ENCODE measurements around the gene PANX3.

The PANX3 gene

DNA sequence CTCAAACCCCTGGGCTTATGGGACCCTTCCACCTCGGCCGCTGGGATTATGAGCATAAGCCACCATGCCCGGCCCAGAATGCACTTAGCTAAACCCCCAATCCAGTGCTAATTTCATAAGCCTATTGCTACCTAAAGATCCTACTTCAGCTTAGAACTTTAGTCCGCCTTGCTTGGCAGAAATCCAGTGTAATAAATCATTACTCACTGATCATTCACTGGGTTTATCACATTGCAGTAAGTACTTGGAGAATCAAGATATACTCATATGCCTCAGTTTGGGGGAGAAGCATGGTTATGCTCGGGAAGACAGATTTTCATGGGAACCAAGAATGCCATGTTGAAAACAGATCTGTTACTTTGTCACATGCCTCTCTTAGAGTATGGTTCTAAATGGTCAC lies 7.6 kb downstream of the PANX3 start:
- DNase-seq (ENCODE audit: low spot score) = no peak

DNA sequence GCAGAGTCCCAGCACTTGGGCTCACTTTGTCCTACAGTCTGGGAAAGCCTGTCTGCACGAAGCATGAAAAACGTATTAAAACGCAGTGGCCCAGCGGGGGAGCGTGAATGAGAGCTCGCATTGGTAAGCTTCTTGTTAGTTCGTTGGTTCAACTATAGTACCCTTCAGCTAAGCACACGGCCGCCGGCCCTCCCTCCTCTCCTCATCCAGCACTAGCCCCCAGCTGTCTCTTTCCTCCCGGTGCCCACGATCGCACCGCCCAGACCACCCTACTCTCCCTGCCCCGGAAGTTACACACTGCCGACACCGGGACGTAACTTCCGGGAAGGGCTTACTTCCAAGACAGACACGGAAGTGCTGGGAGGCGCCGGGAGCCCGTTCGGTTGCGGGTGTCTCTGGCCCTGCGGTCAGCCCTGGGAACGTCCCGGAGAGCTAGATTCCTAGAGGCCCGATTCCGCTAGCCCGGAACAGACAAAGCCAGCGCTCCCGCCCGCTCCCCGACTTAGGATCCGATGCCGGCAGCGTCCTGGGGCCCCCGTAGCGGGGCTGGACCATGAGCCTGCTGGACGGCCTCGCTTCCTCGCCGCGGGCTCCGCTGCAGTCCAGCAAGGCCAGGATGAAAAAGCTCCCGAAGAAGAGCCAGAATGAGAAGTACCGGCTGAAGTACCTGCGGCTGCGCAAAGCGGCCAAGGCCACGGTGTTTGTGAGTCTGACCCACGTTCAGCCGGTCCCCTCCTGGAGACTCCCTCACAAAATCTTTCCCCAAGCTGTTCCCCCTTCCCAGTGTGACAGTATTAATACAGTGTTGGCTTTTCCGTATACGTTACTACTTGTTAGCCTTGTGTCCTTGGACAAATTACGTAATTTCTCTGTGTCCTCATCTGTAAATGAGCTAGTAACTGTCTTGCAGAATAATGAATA lies 11.6 kb downstream of the PANX3 start, which contains the start of gene TBRG1:
Gene TBRG1, plus strand, starts transcription at position 334 of the 921 bp plus-strand sequence. Its CDS starts 220 bp downstream, at position 554.
- DNase-seq (ENCODE audit: low spot score) = peak; percentile 80

DNA sequence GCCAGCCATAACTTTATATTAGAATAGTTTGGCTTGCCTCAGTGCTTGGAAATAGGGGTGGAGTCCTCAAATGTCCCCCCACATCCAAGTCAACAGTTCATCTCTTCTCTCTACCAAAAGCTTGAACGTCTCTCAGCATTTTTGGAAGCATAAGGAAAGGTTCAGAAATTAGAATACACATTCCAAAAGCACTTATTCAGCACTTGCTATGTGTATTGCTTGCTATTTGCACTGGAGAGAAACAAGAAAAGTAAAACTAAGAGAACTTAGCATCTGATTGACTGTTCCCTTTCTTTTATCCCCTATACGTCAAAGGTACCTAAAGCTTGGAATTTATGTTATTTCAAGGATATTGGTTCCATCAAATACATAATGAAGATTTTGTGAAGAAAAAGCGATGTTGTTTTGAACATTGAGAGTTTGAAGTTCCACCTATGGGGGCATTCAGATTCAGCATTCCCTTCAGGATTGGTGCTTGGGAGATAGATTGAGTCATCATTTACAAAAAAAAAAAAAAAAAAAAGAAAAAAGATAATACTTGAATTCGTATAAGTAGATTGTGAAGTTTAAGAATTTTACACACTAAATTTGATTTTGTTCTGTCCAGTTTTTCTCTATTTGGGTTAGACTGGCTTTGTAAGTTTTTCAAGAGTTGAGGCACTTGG lies 12.8 kb downstream of the PANX3 start:
- DNase-seq (ENCODE audit: low spot score) = no peak

DNA sequence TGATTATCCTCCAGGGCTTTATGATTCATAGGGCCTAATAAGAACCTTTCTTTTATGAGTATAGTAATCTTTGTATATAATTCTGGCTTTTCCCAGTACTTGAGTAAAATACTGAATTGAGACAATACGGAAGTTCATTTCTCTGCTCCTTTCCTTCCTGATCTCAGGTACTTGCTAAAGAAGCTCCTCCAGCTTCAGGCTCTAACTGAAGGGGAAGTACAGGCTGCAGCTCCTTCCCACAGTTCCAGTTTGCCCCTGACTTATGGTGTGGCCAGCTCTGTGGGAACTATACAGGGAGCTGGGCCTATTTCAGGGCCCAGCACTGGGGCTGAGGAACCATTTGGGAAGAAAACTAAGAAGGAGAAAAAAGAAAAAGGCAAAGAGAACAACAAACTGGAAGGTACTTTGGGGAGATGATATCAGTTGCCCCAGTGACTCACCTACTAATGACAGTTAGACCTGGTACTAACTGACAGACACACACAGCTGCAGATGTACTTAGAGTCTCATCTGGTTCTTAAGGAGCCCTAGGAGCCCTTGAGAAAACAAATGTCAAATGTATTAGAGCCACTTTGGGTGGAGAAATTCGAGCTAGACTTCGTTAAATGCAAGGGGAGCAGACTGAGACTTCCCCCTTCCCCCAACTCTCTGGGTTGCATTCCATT lies 14.4 kb downstream of the PANX3 start:
- no peak for DNase-seq (ENCODE audit: low spot score)

DNA sequence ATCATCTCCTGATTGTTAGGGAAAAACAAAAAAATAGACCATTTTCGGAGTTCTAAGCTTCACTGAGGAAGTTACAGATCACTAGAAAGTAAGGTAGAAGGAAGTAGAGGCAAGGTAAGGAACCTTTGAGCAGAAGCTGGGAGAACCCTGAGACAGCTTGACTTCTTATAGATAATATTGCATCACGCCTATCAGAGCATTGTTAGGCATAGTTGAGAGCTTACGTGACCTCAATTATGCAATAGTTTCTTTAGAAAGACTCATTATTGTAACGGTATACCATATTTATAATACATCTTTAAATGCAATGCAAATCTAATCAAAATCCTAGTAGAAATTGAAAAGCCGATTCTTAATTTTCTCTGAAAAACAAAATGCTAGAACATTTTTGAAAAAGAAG lies 16.3 kb downstream of the PANX3 start:
- no peak for DNase-seq (ENCODE audit: low spot score)

DNA sequence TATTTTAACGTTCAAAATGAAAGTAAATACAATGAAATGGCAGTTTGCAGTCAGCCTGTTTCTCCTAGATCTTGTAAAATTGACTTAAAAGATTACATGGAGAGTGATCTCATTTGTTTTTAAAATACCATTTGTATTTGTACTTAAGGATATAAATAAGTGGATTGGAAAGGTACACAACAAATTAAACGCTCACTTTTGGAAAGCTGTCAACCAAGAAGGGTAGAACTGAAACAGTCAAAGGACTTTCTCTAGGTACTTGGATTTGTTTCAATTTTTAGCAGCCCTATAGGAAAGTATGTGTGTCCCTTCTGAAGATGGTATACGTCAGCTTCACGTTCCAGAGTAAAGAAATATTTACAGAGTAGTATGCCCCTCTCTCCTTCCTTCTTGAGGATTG lies 18.7 kb downstream of the PANX3 start:
- no peak for DNase-seq (ENCODE audit: low spot score)

DNA sequence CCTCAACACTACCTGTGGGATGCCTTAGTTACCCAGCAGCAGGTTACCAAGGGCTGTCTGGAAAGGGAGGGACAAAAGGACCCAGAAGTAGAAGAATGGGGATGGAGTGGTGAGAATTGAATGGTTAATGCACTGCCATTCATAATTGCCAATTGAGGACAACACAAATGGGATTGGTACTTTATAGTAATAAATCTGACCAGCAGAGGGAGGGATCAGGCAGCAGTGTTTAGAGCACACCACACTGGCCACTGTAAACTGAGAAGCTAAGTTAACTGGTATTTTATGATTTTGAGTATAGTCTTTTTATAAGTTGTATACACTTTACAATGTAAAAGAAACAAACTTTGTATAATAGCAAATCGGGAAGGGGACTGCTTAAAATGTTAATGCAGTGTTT lies 22.1 kb downstream of the PANX3 start:
- DNase-seq (ENCODE audit: low spot score) = no peak

DNA sequence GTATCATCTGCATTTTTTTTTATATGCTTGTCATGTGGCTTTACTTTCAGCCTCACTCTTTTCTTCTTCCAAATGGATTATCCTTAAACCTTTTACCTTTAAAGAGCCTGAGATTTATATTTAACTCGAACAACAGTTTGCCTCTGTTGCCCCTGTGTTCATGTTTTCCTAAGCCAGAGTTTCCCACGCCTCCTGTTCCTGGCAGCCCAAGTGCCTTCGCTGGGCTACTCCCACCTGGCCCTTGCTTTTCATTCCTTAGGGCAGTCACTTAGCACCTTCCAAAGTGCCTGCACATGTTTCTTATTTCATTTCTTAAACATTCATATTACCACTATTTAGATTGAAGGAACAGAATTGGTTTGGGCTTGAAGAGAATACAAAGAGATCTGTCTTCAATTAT lies 24.7 kb downstream of the PANX3 start:
- DNase-seq (ENCODE audit: low spot score) = no peak

DNA sequence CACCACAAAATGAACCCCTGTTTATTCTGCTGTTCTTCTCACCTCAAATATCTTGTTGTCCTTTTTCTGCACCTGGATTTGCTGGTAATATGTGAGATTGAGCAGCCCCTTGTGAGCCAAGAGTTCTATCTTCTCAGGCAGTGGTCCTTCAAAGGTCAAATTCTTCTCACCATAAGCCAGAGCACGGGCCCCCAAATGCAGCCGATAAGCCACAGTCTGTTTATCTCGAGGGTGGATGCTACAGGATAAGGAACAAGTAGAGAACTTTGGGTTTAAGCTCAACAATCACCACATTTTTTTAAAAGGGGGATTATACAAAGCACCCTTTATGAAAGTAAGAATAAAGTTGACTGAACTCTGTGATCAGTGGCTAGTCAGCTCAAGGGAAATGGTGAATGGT lies 27.3 kb downstream of the PANX3 start:
- DNase-seq (ENCODE audit: low spot score) = no peak

DNA sequence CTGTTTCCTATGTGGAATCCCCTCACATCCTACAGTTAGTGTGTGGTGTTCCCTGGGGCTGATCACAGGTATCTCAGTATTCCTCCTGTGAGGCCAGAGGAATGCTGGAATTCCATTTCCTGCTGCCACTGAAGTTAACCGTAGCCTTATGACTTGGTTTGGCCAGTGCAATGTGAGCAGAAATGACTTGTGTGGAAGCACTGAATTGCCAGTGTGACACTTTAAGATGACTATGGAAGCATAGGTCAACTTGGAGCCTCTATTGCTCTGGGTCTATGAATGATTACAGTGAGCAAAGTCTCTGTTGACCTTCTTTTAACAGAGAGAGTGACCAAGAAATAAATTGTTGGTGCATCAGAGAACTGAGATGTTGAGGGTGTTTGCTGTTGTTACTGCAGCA lies 28.0 kb downstream of the PANX3 start:
- DNase-seq (ENCODE audit: low spot score) = no peak

DNA sequence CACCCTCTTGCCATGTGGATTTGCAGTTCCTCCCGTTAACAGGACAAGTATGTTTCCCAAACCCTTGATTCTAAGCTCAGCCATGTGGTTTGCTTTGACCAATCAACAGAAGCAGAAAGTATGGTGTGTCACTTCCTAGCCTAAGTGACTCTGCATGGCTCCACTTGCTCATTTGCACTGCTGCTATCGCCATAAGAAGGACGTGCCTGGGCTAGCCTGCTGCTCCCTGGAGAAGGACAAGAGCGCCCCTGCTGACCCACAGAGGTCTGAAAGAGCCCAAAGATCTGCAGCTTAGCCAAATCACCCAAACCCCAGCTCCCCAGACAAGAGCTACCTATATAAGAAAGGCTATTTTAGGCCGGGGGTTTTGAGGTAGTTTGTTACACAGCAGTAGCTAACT lies 29.4 kb downstream of the PANX3 start:
- DNase-seq (ENCODE audit: low spot score) = no peak

DNA sequence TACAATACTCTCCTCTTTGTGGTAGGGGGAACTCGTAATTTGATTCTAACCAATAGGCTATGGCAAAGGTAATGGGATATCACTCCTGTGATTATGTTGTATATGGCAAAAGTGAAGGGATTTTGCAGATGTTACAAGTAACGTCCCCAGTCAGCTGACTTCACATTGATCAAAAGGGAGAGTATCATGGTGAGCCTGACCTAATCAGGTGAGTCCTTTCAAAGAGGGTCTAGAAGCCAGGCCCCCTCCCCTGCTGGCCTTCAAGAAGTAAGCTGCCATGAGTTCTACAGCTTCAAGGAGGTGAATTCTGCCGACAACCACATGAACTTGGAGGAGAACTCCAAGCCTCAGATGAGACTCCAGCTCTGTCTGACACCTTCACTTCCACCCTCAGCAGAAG lies 31.4 kb downstream of the PANX3 start:
- DNase-seq (ENCODE audit: low spot score) = no peak

DNA sequence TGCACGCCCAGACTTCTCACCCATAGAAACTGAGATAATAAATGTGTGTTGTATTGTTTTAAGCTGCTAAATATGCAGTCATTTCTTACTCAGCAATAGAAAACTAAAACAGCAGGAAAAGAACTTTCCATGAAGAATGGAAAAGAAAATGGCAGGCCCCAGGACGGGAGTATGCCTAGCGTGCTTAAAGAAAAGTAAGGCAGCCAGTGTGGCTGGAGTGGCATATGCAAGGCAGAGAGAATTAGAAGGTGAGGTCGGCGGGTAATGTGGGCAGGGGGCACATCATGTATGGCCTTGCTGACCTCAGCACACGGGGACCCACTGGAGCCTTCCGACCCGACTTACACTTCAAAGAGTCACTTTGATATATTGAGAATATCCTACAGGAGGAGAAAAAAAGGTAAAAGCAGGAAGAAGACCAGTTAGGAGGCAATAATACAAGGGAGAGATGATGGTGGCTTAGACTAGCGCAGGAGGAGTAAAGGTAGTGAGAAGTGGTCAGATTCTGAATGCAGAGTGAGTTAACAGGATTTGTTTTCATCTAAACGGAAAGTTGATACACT lies 31.9 kb downstream of the PANX3 start:
- DNase-seq (ENCODE audit: low spot score) = no peak

DNA sequence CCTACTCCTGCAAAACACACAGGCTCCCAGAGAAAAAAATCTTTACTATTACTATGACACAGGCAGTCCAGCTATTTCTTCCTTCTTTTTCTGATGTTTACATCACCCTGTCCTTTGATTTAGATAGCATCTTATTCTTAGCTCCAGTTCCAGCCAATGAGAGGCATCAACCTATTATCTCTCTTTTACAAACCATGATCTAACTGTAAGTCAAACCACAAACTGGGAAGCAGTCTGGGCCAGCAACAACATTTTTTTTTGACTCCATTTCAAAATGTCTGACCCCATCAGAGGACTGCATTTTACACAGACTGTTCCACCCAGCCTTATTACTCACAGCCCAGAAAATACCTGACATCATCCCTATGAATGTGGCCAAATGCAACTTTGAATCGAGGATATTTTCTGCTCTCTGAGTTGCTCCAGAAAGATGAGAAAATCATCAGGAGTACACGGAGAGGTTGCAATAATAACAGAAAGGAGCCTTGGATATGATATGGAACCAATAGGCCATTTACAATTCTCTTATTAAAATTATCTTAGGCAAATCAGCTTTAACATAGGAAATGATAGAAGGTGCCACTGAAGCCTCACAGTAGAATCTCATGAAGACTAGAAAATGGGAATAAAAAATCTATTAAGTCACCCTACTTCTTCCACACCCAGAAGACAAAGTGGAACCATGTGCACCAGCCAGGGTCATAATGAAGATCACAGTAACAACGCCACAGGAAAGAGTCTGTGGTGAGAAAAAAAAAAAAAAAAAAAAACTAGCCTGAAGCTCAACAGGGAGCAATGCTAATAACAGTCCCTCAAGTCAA lies 32.6 kb downstream of the PANX3 start:
- DNase-seq (ENCODE audit: low spot score) = no peak

DNA sequence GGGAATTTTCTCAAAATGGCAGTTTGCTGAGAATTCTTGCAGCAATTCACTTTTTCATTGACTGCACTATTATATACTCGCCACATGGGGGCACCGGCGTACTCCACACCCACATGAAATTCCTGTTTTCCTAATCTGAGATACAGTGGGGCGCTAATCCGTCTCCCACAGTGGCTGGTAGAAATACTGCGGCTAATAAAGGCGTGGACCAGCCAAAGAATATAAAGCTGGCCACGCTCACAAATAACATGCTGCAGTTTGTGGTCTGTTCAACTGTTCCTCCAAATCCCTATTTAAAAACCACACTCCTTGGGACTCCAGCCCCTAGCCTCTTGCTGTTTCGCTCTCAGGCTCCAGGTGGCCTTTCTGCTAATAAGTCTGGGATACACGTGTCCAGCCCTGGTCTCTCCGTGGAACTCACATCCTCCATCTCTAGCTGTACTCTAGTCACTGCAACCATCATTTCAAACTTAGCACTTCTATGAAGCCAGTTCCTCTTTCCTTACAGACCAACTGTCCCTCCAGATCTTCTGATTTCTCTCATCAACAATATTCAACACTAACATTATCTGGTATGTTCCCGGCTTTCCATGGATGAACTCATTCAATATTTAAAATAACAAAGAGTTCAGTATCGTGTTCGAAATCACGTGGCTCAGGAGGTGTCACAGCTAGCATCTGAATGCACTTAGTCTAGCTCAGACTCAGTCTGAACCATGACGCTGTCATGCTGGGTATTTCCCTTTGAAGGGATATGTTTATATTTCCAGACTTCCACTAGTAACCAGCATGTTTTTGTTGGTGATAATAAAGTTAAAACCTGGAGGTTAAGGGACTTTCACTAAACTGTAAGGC lies 33.4 kb downstream of the PANX3 start:
- peak; percentile 27 for DNase-seq (ENCODE audit: low spot score)

DNA sequence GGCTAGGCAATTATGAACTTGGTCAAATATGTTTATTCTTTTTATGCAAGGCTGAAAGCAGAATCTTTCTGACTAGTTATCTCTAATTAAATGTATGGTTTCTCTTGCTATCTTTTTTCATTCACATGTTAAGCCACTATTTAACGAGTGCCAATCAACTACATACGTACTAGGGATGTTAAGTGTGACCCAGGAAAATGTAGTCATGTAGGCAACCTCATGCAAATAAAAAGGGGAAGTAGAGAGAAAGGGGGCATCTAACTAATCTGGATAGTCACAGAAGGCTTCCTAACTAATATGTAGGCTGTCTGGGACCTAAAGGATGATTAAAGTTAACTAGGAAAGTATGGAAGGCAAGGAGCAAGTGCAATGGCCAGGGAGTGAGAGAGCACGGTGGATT lies 34.9 kb downstream of the PANX3 start:
- no peak for DNase-seq (ENCODE audit: low spot score)

DNA sequence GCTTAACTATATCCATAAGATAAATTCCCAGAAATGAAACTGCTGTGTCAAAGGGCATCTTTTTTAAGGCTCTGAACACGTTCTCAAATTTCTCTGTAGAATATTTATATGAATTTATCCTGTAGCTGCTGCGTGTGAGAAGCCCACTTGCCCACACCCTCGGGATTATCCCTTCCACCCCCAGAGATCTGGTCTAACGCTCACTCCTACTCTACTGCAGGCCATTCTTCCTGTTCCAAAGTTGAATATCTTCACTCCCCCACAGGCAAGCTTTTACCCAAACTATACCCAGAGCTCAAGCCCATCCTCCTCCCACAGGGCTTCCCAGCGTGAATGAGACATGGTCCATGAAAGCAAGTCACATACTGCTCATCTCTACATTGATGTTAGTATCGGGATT lies 37.4 kb downstream of the PANX3 start:
- no peak for DNase-seq (ENCODE audit: low spot score)

DNA sequence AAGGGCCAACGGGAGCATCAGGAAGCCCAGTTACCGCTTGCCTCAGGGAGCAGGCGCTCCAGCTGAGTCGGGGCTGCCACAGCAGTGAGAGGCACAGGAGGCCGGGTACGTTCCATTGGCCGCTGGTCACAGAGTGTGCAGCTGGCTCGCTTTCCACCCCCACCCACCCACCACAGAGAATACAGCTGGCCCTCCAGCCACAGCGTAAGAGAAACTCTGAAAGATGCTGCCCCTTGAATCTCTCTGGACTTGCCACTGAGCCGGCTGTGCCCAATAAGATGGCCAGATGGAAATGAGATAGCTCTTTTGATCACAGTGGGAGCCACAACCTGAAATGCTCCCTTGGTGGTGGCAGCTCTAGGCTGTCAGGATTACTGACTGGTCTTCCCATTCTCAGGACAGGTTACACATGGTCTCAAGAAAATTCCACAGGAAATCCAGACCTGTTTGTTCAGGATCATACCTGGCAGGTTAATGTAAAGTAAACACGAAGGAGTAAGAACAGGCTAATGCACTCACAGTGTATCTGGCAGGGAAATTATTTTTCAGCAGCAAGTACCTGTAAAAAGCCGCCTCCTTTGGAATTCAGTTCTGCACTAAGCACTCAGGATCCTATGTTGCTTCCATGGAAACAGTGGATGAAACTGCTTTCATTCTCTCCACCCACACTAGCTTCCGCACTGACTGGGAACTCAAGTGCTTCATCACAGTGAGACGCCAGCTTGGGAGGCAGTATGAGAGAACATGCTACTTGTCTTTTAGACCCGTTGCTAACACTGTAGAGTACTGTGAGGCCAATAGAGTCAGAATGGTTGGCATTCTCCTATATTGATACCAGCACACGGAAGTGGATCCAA lies 45.8 kb downstream of the PANX3 start:
- DNase-seq (ENCODE audit: low spot score) = no peak

DNA sequence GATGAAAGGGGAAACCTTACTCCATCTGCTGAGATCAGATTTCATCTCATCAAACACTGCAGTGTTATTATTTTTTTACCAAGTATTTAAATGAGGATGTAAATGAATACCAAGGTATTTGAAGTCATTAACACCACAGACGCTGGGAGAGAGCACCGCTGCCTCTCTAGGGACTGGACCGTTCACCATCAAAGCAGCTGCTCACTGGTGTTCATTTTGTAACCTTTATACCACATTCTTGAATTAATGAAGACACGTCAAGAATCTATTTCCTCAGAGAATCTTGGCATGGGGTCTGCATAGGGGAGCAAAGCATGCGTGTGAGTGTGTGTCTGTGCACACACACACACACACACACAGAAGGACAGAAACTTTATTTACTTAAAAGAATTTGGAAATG lies 46.7 kb downstream of the PANX3 start:
- DNase-seq (ENCODE audit: low spot score) = no peak

DNA sequence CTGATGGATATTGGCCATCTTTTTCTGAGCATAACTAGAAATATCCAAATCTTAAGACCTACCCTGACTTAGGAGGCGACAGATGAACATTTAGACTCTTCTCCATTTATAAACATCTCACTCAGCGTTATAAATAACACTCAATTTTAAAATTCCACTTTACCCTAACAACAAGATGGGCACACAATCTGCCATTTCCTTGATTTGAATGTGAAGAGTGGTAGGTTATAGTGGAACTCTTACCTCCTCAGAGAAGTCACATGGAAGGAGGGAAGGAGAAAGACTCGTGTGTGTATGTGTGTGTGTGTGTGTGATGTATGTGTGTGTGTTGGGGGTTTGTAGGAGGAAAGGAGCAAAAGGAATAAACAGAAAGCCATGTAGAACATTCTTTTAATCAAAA lies 47.3 kb downstream of the PANX3 start:
- DNase-seq (ENCODE audit: low spot score) = no peak

Data from CD4-positive, alpha-beta T cell treated with Interleukin-15 for 4 hours (primary cell).